ENCODE measurements around the gene CFAP97D1.

The CFAP97D1 gene

DNA sequence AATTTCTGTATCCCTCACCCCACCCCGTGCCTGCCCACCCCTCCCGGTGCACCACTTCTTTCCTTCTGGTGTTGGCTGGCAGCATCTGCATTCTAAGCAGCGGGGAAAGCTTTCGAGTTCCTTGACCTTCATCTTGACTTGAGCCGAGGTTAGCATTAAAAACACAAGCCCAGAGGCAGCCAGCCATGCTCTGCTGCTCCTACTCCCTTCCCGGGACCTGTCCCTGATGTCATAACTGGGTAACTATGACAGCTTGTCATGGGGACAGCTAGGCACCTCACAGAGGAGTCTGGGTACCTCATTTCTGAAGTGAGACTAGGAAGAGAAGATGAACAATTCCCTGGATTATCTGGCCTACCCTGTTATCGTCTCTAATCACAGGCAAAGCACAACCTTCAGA lies at the start of gene CFAP97D1:
Gene CFAP97D1 (plus strand): TSS at position 301 of the 400 bp plus-strand sequence. CDS start 28 bp downstream, at position 329.
- no peak for DNase-seq (ENCODE audit: low spot score)

DNA sequence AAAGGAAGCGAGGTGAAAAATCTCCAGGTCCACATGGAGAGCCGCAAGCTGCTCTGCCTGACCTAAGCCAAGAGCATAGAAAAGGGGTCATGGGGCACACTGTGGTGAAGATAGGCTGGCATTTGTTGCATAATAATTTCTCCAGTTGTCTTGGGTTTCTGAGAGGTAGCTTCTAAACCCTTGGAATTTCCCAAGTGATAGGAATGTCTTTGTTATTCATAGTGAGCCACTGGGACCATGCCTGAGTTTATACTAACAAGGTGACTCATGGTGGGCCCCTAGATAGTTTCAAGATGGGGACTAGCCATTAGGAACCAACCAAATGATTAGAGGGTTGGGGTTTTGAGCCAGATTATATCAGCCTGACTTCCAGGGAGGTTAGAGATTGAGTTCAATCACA lies 47.3 kb upstream of the CFAP97D1 start:
- no peak for DNase-seq (ENCODE audit: low spot score)

- DNase-seq (ENCODE audit: low spot score): no peak
Observed at GRCh38 chr17:43733956-43734355, 46.3 kb upstream of the CFAP97D1 start.

GRCh38 chr17:43734376-43734775 lies 45.9 kb upstream of the CFAP97D1 start:
- DNase-seq (ENCODE audit: low spot score): no peak

GRCh38 chr17:43736389-43736788 lies 43.8 kb upstream of the CFAP97D1 start:
- no peak for DNase-seq (ENCODE audit: low spot score)

- no peak for DNase-seq (ENCODE audit: low spot score)
Observed at GRCh38 chr17:43737722-43738121, 42.5 kb upstream of the CFAP97D1 start.

GRCh38 chr17:43740541-43740940 lies 39.7 kb upstream of the CFAP97D1 start:
- no peak for DNase-seq (ENCODE audit: low spot score)

- no peak for DNase-seq (ENCODE audit: low spot score)
Observed at GRCh38 chr17:43741636-43742035, 38.6 kb upstream of the CFAP97D1 start.

DNA sequence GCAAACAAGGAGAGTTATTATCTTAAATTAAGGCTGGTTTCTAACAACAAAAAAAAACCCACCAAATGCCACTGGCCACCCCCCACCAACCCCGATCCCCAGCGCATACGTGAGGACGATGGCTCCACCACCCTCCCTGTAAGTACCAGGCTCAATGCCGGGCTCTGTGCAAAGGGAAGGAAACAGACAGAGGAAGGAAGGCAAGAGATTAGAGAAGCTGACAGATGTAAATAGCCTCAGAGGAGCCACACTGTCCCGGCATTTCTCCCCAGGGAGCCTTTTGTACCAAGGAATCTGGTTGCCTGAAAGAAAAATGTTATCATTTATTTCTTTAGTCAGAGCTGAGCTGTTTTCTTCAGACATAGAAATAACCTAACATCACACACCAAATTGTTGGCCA lies 34.7 kb upstream of the CFAP97D1 start:
- no peak for DNase-seq (ENCODE audit: low spot score)

- no peak for DNase-seq (ENCODE audit: low spot score)
Observed at GRCh38 chr17:43750153-43750552, 30.1 kb upstream of the CFAP97D1 start.

DNA sequence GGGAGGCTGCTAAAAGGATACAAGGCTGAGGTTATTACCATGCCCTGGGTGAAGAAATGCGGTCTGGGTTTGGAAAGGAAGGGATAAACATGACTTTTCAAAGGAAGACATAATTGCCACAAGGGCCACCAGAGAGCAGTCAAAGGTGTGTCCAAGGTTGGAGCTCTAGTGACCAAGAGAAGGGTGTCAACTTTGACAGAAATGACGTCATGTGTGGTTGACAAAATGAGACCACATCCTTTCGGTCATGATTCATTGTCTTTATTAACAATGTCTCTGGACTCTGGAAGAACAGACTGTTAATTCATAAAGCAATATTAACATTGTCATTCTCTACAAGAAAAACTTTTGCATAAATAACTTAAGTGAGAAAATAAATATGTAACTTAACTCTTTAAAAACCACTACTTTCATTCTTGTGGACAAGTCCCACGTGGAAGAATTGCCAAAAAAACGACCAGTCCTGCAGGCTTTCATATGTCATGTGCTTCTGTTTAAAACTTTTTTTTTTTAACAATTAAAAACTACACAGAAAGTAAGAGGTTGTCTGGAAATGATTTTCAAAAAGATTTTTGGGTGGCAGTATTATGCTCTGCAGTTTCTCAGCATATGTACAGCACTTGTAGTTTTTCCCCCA lies 26.6 kb upstream of the CFAP97D1 start:
- DNase-seq (ENCODE audit: low spot score): no peak

- no peak for DNase-seq (ENCODE audit: low spot score)
Observed at GRCh38 chr17:43754947-43755346, 25.3 kb upstream of the CFAP97D1 start.

GRCh38 chr17:43755389-43755875 lies 24.8 kb upstream of the CFAP97D1 start:
- DNase-seq (ENCODE audit: low spot score): no peak

GRCh38 chr17:43756201-43756600 lies 24.0 kb upstream of the CFAP97D1 start:
- no peak for DNase-seq (ENCODE audit: low spot score)

DNA sequence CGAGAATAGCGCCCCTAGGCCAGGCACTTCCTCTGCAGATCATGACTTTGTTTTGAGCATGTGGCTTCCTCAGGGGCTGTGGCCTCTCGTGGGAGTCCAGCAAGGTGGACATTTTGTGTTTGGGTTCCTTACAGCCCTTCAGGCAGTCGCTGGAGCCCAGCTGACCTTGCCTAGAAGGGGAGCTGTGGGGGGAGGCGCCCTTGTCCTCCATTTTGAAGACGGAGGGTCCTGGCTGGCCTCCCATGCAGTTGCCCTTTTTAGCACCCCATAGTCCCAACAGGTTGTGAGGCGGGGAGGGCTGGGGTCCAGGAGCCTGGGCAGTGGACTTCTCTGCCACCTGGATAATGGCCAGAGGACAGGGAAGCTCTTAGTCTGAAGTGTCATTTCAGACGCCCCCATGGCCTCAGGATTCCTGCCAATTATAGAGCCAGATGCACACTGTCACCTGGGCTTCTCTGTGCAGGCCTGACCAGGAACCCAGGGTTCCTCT lies 23.0 kb upstream of the CFAP97D1 start:
- DNase-seq (ENCODE audit: low spot score): no peak

DNA sequence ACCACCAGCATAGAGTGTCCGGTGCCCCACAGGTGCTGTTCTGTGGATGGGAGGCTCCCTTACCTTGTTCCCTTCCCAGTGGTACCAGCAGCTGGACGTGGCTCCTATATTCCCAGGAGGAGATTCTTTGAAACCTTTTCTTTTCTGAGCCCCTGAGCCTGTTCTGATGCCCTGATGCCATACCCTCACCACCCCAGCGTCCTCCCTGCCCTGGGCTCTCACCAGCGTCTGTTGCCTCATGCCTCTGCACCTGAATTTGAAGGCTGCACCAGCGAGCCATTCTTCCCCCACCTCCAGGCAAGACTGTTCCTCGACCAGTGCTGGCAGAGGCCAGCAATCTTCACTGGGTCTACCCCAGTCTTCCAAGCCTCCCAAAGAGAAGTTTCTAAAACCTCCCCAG lies 22.1 kb upstream of the CFAP97D1 start:
- no peak for DNase-seq (ENCODE audit: low spot score)

DNA sequence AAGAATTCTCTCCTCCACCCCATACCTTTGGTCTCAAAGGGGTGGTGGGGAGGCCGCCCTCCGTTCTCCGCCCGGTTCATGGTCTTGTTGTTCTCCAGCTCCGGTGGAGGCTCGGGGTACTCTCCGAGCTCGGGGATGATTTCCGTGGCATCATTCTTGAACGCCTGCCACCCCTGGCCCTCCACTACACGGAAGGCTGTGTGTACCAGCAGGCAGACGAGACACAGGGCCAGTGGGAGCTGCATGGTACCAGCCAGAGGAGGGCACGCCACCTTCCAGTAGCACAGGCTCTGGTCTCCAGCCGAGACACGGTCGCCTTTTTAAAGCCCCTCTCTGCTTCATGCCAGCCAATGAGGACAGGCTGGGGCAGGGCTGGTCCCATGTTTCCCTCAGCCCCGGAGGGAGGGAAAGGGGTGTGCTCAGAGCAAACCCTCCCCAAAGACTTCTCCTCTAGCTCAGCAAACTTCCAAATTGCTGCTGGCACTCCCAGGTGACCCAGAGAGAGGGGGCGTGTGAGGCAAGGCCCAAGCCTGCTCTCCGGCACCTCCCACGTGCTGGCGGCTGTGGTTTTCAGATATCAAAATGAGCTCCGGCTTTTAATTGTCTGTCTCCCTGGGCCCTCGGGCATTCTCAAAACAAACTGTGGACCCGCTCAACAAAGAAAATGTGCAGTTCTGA lies 21.6 kb upstream of the CFAP97D1 start, which contains the start of gene SOST:
Gene SOST (minus strand): TSS at position 295 of the 678 bp plus-strand sequence. CDS start 50 bp downstream, at position 245.
- DNase-seq (ENCODE audit: low spot score): no peak

GRCh38 chr17:43759836-43760235 lies 20.4 kb upstream of the CFAP97D1 start:
- DNase-seq (ENCODE audit: low spot score): no peak

DNA sequence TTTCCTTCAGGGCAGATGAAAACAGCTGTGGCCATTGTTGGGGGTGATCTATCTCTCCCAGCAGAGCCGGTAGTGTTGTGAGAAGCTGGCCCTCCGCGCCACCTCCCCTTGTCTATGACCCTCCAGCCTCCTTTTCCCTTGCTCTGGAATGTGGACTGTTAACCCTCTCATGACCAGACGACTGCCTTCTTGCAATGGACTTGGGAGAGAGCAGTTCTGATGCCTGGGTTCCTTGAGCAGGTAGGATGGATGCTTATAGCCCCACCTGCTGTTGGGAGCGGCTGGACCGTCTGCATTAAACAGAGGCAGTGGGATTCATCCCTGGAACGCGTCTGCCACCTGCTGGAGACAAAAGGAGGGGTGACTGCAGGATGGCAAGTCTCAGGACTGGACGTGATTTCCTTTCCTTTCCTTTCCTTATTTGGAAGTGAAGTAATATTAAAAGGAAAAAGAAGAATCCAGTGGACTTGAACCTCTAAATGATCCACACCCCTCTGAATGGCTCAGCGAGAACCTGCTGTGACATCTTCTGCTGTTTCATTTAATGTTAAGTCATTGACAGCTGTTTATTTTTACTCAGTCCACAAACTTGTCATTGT lies 19.9 kb upstream of the CFAP97D1 start:
- DNase-seq (ENCODE audit: low spot score): peak; percentile 87

- DNase-seq (ENCODE audit: low spot score): peak; percentile 31
Observed at GRCh38 chr17:43766413-43767052, 13.7 kb upstream of the CFAP97D1 start.

DNA sequence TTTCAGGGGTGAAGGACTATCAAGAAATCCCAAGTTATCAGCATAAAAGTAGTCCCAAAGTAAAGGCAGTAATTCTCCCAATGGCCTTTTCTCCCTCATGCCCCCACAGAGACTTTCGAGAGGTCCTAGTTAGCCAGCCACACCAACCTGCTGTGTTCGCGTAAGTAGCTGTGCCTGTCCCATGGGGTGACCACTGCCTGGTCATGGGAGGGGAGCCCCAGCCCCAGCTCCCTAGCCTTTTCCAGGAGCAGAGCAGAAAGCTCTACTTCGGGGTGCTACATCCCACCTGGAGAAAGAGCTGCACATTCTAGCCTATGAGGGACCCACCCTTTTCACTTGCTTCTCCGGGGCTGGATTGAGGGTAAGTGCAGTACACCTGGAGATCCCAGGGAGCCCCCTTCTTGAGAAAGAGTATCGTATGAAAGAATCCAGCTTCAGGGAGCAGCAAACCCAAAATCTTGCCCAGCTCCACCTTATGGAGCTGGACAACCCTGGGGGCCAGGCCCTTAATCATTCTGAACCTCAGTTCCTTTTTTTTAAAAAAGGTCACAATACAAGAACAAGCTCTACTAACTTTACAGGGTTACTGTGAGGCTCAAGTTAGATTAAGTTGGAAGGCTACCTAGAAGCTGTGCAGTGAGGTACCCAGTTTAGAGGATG lies 13.1 kb upstream of the CFAP97D1 start:
- DNase-seq (ENCODE audit: low spot score): no peak

GRCh38 chr17:43767713-43768059 lies 12.5 kb upstream of the CFAP97D1 start:
- no peak for DNase-seq (ENCODE audit: low spot score)
